ENCODE measurements around the gene MACROH2A2. TPM values are rescaled to one million over a fixed set of nuclear protein-coding genes. Genes with fewer than 3 reads are reported as not detected.

The MACROH2A2 gene
- total and polyA plus RNA-seq, 2 of the 8 experiments (the other 6 are each of a cell fraction or from before 2014, with no cell fraction given) = 7.9 to 9.3 TPM

DNA sequence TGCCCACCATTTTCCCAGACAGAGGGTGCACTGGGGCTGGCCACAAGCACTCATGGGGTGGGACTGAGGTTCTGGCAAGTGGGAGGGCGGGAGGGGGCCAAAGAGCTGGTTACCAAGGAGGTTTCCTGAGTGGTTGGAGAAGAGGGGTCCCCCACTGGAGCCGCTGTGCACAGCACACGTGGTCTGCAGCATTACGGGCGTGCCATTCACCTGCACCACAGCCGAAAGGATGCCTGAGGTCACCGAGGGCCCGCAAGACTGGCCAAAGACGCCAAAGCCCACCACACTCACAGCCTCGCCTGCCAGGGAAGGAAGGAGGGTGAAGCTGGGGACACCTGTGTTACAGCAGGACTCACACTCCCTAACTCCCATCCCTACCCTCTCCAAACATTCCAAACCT is 89.9 kb downstream of the MACROH2A2 start:
- Histone ChIP-seq H3K27ac (ENCODE audit: low read depth, low read length) (no peak overlapping the region), H3K9me3 (ENCODE audit: insufficient read depth in 2 of 2, low read depth in 1 of 2, low read length in 1 of 2) (no peaks in the 10 kb centered on the region), H3K79me2 (ENCODE audit: control insufficient read depth in 1 of 2, insufficient read depth in 2 of 2, low read length in 2 of 2) (no peaks in the 10 kb centered on the region; a peak in 1 of 4 replicates), H3K9ac (replicated peaks in 1 of 4; ENCODE audit: extremely low read depth in 1 of 4, low read depth in 3 of 4, low read length in 3 of 4) (no peak overlapping the region), H4K5ac (ENCODE audit: insufficient read length, low read depth, low read length) (no peak overlapping the region), H3K4ac (replicated peaks; ENCODE audit: insufficient read length, low read depth, low read length) (no peak overlapping the region), H2BK5ac (ENCODE audit: low read depth, low read length) (no peak overlapping the region), H3K23ac (ENCODE audit: insufficient read length) (no peak overlapping the region), H3K56ac (replicated peaks; ENCODE audit: insufficient read length, low read depth, low read length) (no peak overlapping the region), H2BK120ac (replicated peaks; ENCODE audit: low read depth, low read length) (no peak overlapping the region), H3K27me3 (replicated peaks in 1 of 4; ENCODE audit: control insufficient read depth in 3 of 4, extremely low read depth in 1 of 4, insufficient read depth in 3 of 4, low read length in 3 of 4) (peaks cover 0 to 8% (median 4%) of the 10 kb centered on the region in 4 experiments; a peak in 3 of 7 replicates), H3K4me2 (ENCODE audit: insufficient read depth in 1 of 2, low read depth in 2 of 2, low read length in 2 of 2) (no peak overlapping the region), H4K20me1 (replicated peaks in 1 of 2; ENCODE audit: control insufficient read depth in 1 of 2, insufficient read depth in 2 of 2, low read length in 2 of 2) (peaks cover 3 to 5% of the 10 kb centered on the region in 2 experiments), H3K23me2 (ENCODE audit: low read depth, low read length) (peaks cover 12% of the 10 kb centered on the region), H3K36me3 (ENCODE audit: control insufficient read depth in 2 of 4, insufficient read depth in 4 of 4, low read length in 3 of 4) (no peaks in the 10 kb centered on the region), H3K14ac (ENCODE audit: insufficient read length) (no peak overlapping the region), H2AFZ (ENCODE audit: low read length) (no peak overlapping the region), H3K4me3 (ENCODE audit: extremely low read depth in 1 of 4, insufficient read depth in 2 of 4, low read depth in 3 of 4, low read length in 4 of 4) (no peak overlapping the region), H3K18ac (ENCODE audit: extremely low read depth, low read length) (no peak overlapping the region), H2BK20ac (ENCODE audit: low read length) (no peak overlapping the region), H3K79me1 (ENCODE audit: low read depth, low read length) (peaks cover 3% of the 10 kb centered on the region; the same call in 1 of the 2 replicates), H4K91ac (replicated peaks; ENCODE audit: insufficient read length, low read length) (no peak overlapping the region), H3K4me1 (replicated peaks in 1 of 4; ENCODE audit: control insufficient read depth in 3 of 4, insufficient read depth in 4 of 4, low read length in 3 of 4) (peaks cover 3 to 9% (median 6%) of the 10 kb centered on the region in 4 experiments; a peak in 3 of 7 replicates), H2BK15ac (ENCODE audit: low read length) (no peak overlapping the region), H4K8ac (ENCODE audit: extremely low read depth, insufficient read depth, low read length) (no peak overlapping the region), H2BK12ac (ENCODE audit: low read depth, low read length) (no peak overlapping the region), H2AK5ac (ENCODE audit: low read depth, low read length) (no peak overlapping the region)
- ChIA-PET POLR2A (ENCODE audit: partially characterized antibody) (interaction anchor here (0.7 kb wide), 1 partner anchor 15 kb away, joined by 3 read pairs; no protein-coding TSS in a partner anchor), CTCF (ENCODE audit: partially characterized antibody) (interaction anchor here (0.6 to 10.4 kb wide), 4 partner anchors 26 to 225 kb away, joined by 3 to 123 read pairs (median 3); no protein-coding TSS in a partner anchor)
- no peak for FAIRE-seq
- DNase-seq (ENCODE audit: low read depth in 1 of 2, low spot score in 2 of 2) = peak in 1 of 2 experiments; percentile 35
- 91% methylated on average over 4 of the region's 10 CpGs; no CpG with 5 or more reads in 1 of the 2 experiments for WGBS, 2 experiments (ENCODE audit: extremely low coverage in 1 of 2, insufficient coverage in 1 of 2, insufficient read length in 1 of 2, insufficient replicate concordance in 2 of 2, low coverage in 1 of 2, low lambda C conversion rate in 2 of 2, missing lambda C conversion rate in 1 of 2)
- no peak for TF ChIP-seq POLR2A (IDR thresholded peaks at IDR 0.05; ENCODE audit: control extremely low read depth in 1 of 2, low read depth in 2 of 2, low read length in 2 of 2)
- no peak for TF ChIP-seq RXRA (IDR thresholded peaks at IDR 0.05; ENCODE audit: insufficient read depth, low read depth, low read length)
- TF ChIP-seq HDAC2 (IDR thresholded peaks at IDR 0.05; ENCODE audit: borderline replicate concordance in 1 of 2, low read depth in 2 of 2, low read length in 2 of 2) = no peak
- TF ChIP-seq RBBP5 (IDR thresholded peaks at IDR 0.05; ENCODE audit: borderline replicate concordance, low read depth, low read length) = no peak
- TF ChIP-seq, protein P1, sequence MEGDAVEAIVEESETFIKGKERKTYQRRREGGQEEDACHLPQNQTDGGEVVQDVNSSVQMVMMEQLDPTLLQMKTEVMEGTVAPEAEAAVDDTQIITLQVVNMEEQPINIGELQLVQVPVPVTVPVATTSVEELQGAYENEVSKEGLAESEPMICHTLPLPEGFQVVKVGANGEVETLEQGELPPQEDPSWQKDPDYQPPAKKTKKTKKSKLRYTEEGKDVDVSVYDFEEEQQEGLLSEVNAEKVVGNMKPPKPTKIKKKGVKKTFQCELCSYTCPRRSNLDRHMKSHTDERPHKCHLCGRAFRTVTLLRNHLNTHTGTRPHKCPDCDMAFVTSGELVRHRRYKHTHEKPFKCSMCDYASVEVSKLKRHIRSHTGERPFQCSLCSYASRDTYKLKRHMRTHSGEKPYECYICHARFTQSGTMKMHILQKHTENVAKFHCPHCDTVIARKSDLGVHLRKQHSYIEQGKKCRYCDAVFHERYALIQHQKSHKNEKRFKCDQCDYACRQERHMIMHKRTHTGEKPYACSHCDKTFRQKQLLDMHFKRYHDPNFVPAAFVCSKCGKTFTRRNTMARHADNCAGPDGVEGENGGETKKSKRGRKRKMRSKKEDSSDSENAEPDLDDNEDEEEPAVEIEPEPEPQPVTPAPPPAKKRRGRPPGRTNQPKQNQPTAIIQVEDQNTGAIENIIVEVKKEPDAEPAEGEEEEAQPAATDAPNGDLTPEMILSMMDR (IDR thresholded peaks at IDR 0.05; ENCODE audit: control extremely low read depth in 1 of 3, insufficient read depth in 1 of 3, low read depth in 1 of 3, low read length in 3 of 3) = no peak
- TF ChIP-seq TEAD4 (IDR thresholded peaks at IDR 0.05; ENCODE audit: low read depth, low read length) = no peak
